HG03575 (cell line): ENCODE results near the gene ABCE1.
A peak's percentile ranks its signal among the peaks of the same experiment; 100 is the strongest.
"Not testable (repeated sequence)": the region's sequence is repeated elsewhere in the genome, so short reads cannot be mapped to it uniquely, and the experiment has no call there.

ENCODE experiments used
- ATAC-seq: cut with Tn5 transposase; IDR thresholded peaks from one replicate; pipeline ENCODE4 v1.9.1; 2021; ENCODE audit not compliant: unreplicated experiment, insufficient number of reproducible peaks, low FRiP score; ENCODE audit errors: extremely low read depth

ABCE1 gene

DNA sequence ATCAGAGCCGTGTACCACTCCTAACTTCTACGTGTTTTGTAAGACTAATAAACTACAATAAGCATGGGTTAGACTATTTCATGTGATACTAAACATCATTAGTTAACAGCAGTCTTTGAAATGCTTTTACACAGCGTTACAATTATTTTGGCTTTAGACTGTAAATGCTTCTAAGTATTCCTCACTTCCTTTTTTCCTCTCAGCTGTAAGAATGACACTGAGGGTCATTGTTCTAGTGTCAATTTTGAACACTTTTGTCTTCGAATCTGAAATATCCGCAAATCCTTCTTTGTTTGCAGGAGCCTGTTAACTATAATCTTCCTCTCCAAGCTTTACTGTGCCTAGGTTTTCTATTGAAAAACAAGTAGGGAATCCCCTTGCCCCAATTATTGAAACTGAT, 1.5 kb downstream of the ABCE1 start:
- no peak for ATAC-seq

DNA sequence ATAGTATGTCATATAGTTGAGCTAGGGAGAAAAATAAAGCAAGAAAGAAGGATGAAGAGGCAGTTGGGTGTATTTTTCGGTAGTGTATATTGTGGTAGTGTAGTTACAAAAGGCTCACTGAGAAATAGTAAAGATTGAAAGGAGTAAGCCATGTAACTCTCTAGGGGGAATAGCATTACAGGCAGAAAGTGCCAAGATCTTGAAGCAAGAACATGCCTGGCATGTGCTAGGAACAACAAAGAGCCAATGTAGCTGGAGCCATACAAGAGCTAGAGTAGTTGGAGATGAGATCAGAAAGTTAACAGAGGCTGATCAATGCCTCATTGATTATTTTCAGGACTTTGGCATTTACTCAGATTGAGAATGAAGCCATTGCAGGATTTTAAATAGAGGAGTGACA, 3.0 kb downstream of the ABCE1 start:
- no peak for ATAC-seq

GRCh38 chr4:145102619-145103018, 4.5 kb downstream of the ABCE1 start:
- ATAC-seq = no peak

GRCh38 chr4:145103496-145103895, 5.4 kb downstream of the ABCE1 start:
- ATAC-seq = no peak

GRCh38 chr4:145107126-145107525, 9.0 kb downstream of the ABCE1 start:
- ATAC-seq = no peak

- ATAC-seq = no peak
These were observed 10.0 kb downstream of the ABCE1 start for GRCh38 chr4:145108128-145108527.

GRCh38 chr4:145125396-145125795, 27.3 kb downstream of the ABCE1 start:
- ATAC-seq = no peak

- ATAC-seq = no peak
These were observed 32.0 kb downstream of the ABCE1 start for GRCh38 chr4:145130130-145130529.

- no peak for ATAC-seq
These were observed 32.8 kb downstream of the ABCE1 start for GRCh38 chr4:145130788-145131399.

GRCh38 chr4:145131848-145132247, 33.7 kb downstream of the ABCE1 start:
- no peak for ATAC-seq

DNA sequence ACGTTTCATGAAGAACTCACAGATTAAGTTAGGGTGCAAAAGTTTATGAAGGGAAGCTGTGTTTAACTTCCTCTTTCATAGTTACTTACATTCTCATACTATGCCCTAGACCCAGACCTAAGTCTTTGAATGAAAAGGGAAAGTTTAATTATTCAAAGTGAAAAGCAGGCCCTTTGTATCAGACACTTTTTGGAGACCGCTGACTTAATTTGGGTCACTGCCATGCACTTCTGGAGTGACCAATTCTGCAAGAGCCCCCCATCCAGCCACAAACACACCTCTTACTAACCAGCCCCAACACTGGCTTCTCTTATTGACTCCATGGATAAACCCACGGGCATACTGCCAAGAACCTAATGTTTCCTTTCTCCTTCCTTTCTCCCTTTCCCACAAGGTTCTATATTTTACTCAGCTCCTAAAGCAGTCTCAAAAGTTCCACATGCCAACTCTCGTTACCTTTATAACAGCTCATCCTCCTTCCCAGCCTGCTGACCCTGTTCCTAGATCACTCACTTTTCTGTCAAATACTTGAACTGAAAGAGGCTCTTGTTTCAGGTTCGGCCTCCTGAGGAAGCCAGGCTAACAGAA, 34.5 kb downstream of the ABCE1 start:
- peak; percentile 48 for ATAC-seq

DNA sequence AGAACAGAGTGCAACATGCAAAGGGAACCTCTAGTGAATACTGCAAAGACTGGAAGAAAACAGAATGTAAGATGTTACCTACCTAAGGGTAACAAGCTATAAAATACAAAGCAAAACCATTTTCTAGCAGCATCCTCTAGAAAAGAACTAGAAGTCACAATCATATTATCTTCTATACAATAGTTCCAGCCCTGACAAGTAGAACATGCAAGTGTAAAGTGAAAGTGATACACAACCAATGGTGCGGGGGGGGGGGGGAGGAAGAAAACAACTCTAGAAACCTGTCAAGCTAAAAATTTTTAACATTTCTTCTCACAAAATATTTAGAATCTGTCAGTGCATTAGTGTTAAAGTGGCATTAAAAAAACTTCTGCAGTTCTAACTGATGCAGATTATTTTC, 38.1 kb downstream of the ABCE1 start:
- not testable (repeated sequence) for ATAC-seq

GRCh38 chr4:145148980-145149379, 50.9 kb downstream of the ABCE1 start:
- ATAC-seq = no peak

GRCh38 chr4:145153181-145153903, 55.2 kb downstream of the ABCE1 start:
- ATAC-seq = no peak

DNA sequence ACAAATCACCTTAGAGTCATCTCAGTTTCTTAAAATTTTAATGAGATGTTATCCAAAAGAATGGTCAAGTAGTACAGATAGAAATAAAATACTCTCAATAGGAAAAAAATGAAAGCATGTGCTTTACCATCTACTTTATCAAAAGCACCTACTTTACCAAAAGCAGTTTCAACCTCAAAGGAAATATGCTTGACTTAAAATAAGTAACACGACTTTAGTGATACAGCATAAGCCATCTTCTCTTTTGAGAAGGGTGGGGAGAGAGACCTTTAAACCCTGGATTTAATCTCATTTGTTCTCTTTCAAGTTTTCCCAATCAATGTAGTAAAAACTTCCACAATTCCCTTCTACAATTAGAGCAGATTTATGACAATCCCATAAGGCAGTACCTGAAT, 55.8 kb downstream of the ABCE1 start:
- no peak for ATAC-seq

DNA sequence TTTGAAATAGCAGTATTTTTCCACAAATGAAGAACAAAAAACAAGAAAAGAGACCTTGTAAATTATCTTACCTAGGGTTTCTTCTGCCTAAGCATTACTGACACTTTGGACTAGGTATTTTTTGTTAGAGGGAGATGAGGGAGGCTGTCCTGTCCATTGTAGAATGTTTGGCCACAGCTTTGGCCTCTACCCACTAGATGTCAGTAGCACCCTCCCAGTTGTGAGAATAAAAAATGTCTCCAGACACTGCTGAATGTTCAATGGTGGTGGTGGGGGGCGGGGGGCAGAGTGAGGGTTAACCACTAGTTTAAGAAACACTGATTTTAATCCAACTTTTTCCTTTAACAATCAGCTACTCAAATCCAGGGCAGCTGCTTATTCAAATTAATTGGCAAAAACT, 56.5 kb downstream of the ABCE1 start:
- ATAC-seq = no peak

GRCh38 chr4:145155268-145155870, 57.3 kb downstream of the ABCE1 start:
- no peak for ATAC-seq

- no peak for ATAC-seq
These were observed 58.9 kb downstream of the ABCE1 start for GRCh38 chr4:145156986-145157385.

- ATAC-seq = no peak
These were observed 63.4 kb downstream of the ABCE1 start for GRCh38 chr4:145161549-145161948.

GRCh38 chr4:145167887-145168286, 69.8 kb downstream of the ABCE1 start:
- ATAC-seq = no peak
